A549 treated with GW870086 at 1 μM for 4 hours (cell line): Measurements from ENCODE around the gene FAT1. TPM values are rescaled to one million over a fixed set of nuclear protein-coding genes. Genes with fewer than 3 reads are reported as not detected.

Experiments used
- total RNA-seq: library from RNA; stranded (reverse); fragments of 200-300 nt; extraction: Qiagen RNA extraction; gene quantifications from 5 replicates; pipeline ENCODE4 v1.2.3, GENCODE V29; 2022; ENCODE audit warnings: low read depth

Gene FAT1, protein sequence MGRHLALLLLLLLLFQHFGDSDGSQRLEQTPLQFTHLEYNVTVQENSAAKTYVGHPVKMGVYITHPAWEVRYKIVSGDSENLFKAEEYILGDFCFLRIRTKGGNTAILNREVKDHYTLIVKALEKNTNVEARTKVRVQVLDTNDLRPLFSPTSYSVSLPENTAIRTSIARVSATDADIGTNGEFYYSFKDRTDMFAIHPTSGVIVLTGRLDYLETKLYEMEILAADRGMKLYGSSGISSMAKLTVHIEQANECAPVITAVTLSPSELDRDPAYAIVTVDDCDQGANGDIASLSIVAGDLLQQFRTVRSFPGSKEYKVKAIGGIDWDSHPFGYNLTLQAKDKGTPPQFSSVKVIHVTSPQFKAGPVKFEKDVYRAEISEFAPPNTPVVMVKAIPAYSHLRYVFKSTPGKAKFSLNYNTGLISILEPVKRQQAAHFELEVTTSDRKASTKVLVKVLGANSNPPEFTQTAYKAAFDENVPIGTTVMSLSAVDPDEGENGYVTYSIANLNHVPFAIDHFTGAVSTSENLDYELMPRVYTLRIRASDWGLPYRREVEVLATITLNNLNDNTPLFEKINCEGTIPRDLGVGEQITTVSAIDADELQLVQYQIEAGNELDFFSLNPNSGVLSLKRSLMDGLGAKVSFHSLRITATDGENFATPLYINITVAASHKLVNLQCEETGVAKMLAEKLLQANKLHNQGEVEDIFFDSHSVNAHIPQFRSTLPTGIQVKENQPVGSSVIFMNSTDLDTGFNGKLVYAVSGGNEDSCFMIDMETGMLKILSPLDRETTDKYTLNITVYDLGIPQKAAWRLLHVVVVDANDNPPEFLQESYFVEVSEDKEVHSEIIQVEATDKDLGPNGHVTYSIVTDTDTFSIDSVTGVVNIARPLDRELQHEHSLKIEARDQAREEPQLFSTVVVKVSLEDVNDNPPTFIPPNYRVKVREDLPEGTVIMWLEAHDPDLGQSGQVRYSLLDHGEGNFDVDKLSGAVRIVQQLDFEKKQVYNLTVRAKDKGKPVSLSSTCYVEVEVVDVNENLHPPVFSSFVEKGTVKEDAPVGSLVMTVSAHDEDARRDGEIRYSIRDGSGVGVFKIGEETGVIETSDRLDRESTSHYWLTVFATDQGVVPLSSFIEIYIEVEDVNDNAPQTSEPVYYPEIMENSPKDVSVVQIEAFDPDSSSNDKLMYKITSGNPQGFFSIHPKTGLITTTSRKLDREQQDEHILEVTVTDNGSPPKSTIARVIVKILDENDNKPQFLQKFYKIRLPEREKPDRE (N-terminal part only)
- 132 to 180 TPM (median 148 TPM) in 5 replicates for total RNA-seq

DNA sequence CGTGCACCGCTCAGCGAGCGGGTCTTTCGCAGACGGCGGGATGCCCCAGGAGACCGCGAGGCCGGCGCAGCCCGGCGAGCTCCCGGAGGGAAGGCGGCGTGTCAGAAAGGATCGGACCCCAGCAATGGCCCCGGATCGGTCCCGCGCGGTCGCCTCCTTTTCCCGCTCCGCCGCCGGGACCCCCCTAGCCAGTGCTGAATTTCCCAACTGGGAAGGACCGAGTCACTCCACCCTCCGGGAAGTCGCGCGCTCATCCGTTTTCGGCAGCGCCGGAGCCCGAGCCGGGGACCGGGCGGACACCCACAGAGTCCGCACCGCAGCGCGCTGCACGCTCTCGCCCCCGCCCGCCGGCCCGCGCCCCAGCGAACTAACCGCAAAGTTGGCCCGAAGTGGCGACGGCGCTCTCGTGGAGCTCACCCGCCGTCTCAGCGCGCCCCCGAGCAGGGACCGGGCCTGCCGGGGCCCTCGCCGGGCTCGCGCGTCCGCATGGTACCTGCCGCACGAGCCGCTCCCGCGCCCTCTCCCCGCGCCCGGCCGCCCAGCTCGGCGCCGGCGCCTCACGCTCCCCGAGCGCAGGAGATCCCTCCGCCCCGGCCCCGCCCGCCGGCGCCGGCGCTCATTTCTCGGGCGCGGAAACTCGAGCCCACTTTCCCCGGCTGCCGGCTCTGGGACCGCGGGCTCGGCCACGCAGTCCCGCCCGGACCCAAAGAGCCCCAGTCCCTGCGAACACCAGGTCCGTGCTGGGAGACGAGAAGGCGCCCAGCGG is at the start of gene FAT1:
TSS of gene FAT1 (minus strand) at position 565 of the 766 bp plus-strand sequence. CDS start 14,029 bp downstream, outside the sequence.

DNA sequence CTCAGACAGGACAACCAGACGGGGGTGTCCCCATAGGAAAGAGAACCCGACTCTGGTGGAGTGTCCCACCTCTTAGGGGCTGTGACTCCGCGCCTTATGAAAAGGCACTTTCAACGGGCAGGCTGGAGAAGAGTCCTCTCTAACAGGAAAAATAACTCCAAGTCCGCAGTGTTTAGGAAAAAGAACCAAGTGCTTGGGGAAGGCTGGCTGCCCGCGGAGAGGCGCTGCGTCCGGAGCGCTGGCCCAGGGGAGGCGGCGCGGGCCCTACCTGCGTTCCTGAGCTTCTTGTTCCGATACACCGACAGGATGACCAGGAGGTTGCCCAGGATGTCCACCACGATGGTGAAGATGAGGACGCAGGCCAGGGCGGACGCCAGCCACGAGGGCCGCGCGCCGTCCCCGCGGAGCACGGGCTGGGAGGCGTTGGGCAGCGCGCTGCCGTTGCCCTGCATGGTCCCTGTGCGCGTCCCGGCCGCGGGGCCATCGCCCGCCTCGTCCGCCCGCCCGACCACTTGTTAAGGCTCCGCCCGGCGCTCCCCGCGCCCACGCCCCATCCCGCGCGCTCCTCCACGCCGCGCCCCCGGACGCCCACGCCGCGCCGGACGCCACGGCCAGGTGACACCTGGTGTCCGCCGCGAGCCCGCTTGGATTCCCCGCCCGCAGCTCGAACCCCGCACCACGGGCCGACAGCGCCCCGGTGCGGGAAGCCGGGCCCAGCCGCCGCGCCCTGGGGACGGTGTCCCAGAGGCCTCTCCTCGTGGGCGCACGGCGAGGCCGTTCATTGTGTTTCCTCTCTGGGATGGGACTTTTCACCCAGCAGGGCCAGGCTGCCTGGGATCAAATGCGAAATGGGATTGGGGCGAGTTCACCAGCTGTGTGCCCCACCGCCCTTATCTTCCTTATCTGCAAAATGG is 168.5 kb downstream of the FAT1 start, which contains the start of gene MTNR1A:
TSS of gene MTNR1A (minus strand) at position 654 of the 914 bp plus-strand sequence. CDS start at position 452, 202 bp downstream.

Other genes starting within 250 kb of the FAT1 start
- gene MTNR1A, start 168.3 kb downstream of the FAT1 start, total RNA-seq, result 0.27 to 0.56 TPM (median 0.39 TPM) in 5 replicates